GM18508 (cell line): ENCODE measurements around the gene AJUBA.
"Not testable (repeated sequence)": the region's sequence is repeated elsewhere in the genome, so short reads cannot be mapped to it uniquely, and the experiment has no call there.

Experiments used
- ATAC-seq: cut with Tn5 transposase; IDR thresholded peaks from one replicate; pipeline ENCODE4 v1.9.1; 2021; ENCODE audit warnings: moderate number of reproducible peaks; ENCODE audit not compliant: insufficient read depth, unreplicated experiment

Gene AJUBA

DNA sequence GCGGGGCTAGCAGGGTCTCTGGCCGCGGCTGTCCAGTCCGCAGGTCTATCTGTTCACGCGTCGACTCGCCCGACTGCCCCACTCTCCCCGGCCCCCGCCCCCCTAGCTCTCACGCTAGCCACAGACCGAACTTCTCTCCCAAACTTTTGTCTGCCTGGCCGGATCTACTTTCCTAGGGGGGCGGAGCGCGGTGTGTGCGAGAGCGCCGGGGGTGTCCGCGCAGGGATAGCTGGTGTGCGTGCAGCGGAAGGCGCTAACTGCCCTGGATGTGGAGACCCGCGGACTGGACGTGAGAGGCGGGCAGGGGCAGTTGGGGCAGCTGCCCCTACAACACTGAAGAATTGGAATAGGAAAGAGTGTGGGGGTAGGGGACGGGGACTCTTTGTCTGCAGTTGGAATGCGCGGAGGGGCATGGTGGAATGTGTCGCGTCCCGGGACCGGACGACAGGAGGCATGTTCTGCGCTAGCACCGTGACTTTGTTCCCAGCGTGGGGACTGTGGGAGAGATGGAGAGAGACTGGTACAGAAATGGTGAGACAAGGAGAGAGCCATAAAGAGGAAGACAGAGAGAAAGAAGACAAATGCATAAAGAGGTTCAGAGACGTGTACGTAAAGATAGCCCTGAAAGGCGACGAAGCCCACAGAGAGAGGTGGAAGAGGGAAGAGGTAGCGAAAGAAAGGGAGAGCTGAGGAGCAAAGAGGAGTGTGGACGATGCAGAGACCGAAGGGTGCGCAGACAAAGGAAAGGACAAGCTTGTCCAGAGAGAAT lies at the start of gene AJUBA:
Gene AJUBA (minus strand): TSS at position 75 of the 769 bp plus-strand sequence. CDS start 285 bp downstream, outside the sequence.
- no peak for ATAC-seq

- ATAC-seq = no peak
Measured at GRCh38 chr14:23030936-23031335, 48.6 kb upstream of the AJUBA start.

DNA sequence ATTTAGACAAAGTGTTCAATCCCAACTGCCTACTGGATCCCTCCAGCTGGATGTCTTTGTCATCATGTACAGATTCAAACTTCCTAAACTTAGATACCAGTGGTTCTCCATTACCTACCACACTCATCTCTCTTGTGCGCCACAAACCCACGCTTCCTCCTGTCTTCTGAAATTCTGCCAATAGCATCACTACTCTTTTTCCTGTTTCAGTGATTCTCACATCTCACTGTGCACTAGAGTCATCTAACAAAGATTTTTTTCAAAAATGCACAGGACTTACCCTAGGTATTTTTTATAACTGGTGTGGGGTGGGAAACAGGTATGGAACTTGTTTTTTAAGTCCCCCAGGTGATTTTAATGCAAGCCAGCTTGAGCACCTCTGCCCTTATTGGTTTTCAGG lies 46.4 kb upstream of the AJUBA start:
- no peak for ATAC-seq

DNA sequence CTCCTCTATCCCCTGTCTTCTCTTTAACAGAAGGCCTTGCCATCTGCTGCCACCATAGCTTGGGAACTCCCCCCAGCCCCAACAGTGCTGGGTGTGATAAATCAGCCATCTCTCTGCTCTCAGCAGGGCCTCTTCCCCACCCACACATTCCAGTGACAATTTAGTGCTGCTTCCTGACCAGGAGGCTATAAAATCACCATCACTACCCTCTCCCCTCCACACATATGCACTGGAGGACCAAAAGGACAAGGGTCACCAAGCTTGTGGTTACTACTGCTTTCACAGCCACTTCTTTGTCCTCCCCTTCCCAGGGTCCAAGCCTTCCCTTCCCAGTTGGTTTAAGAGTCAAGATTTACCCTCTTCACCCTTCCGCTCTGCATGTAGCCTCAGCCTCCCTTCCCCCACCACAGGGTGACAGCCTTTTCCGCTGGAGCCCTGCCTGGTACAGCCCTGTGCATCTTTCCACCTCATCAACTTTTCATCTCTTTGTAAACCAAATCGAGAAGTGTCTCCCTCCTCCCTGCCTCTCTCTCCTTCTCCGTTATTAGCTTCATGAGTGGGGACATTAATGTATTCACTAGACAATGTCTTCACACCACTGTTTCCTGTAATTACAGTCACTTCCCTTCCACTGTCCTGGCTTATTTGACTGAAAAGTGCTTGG lies 42.9 kb upstream of the AJUBA start:
- no peak for ATAC-seq

DNA sequence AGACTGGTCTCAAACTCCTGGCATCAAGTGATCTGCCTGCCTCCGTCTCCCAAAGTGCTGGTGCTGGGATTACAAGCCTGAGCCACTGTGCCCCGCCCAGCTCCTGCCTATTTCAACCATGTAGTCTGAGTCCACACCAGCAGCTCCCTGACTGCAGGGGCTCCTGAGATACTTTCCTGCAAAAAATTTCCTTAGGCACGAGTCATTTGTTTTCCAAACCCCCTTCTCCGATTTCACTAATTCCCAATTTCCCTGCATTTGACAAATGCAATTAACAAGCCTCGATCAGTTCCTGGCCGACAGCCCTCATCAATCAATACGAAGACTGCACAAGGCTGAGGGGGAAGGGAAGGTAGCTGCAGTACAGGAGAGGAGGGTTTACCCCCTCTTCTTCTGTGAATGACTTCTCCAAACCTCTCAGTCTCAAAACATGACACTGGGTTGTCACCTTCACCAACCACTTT lies 42.3 kb upstream of the AJUBA start:
- no peak for ATAC-seq

DNA sequence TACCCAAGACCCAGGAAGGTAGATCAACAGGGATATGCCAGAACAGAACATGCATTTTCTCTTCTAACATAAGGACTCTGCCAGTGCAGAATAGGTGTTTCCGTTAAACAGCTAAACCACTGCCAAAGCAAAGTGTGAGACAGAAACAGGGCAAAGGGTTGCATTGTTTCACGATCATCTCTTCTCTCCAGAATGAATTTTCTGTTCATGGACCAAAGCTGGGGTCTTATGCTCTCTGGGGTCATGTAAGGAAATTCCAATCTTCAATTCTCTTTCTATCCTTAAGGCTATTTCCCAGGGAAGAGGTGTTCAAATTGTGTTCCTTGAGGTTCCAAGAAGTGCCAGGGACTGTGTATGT lies 41.4 kb upstream of the AJUBA start:
- no peak for ATAC-seq

DNA sequence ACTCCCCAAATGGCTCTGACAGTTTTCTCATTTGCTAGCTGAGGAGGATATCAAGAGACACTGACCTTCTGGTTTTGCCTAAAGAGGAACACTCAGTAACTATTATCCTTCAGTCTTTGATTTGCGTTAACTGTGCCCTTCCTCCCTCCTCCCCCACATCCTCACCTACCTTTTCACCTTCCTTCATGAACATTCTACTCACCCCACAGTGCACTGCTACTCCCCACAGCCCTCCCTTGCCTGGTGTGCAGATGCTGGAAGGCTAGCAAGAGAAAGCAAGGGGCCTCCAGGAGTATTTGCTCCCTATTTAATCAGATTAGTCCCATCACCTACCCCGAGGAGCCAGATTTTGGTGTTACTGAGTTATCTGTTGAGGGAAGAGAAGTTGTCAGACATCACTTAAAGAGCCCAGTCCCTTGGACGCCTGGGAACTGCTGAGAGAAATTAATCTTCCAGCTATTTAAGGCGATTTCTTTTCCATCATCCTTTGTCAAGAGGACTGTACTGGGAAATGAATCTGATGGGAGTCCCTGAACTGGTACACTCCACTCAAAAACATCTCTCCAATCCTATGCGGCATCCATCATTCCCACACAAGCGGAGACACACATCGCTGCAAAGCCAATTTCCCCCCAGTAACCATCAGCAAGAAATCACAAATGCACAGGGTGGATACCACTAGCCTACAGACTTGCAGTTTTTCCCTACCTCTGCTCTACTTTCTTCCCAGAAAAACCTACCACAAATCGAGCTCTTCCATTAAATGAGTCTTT lies 40.9 kb upstream of the AJUBA start:
- ATAC-seq = no peak

- ATAC-seq = no peak
Measured at GRCh38 chr14:23021889-23022442, 39.6 kb upstream of the AJUBA start.

- ATAC-seq = no peak
Measured at GRCh38 chr14:23021434-23021833, 39.1 kb upstream of the AJUBA start.

- no peak for ATAC-seq
Measured at GRCh38 chr14:23020143-23021128, 38.1 kb upstream of the AJUBA start.

- no peak for ATAC-seq
Measured at GRCh38 chr14:23018107-23018506, 35.8 kb upstream of the AJUBA start.

GRCh38 chr14:23017091-23017490 lies 34.7 kb upstream of the AJUBA start:
- ATAC-seq = no peak

GRCh38 chr14:23015618-23016017 lies 33.3 kb upstream of the AJUBA start:
- ATAC-seq = no peak

GRCh38 chr14:23013749-23014054 lies 31.4 kb upstream of the AJUBA start:
- not testable (repeated sequence) for ATAC-seq

DNA sequence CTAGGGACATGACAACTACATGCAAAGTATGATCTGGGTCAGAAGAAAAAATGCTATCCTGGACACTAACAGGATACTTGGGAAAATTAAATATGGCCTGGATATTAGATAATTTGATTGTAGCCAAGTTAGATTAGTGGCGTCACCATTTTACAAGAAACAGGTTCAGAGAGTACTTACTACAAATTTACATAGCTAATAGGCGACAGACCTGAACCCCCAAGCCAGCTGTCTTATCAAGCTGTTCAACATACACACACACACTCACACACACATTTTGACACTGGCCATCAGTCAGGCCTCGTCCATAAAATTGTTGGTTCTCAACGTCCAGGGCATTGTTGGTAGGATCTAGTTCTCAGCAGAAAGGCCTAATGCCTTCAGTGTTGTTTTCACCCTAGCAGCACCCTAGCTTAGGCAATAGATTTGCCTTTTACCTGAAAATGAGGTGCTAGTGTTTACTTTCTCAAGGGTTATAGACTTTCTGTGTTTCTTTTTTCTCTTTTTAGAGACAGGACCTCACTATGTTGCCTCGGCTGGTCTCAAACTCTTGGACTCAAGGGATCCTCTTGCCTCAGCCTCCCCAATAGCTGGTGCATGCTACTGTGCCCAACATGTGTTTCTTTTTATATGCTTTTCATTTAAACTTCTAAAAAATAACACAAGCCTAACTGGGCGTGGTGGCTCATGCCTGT lies 30.9 kb upstream of the AJUBA start:
- no peak for ATAC-seq

GRCh38 chr14:23009939-23010726 lies 27.8 kb upstream of the AJUBA start, which contains the start of gene C14orf93:
Gene C14orf93 (minus strand): TSS chr14:23010143. CDS start chr14:22999023, 11,120 bp downstream.
- ATAC-seq = no peak

- ATAC-seq = no peak
Measured at GRCh38 chr14:23009483-23009938, 27.2 kb upstream of the AJUBA start.

DNA sequence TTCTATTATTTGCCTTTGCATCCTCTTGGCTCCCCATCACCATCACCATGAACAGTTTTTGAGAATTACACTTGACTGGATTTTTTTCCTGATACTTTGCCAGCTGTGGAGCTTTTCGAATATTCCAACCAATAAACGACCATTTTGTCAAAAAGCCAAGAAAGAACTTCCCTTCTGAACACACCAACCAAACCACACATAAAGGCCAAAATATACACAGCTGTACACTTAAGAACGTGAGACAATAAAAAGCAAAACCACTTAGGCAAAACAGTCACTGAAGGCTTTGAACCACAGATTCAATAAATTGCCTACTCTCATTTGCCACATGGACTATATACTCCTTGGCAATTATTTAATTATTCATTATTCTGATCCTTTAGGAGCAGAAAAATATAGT lies 26.5 kb upstream of the AJUBA start:
- no peak for ATAC-seq
